CD4-positive, alpha-beta T cell treated with Interferon alpha-2 for 1 hour (primary cell): ENCODE data around the gene MICOS13.
A peak's percentile ranks its signal among the peaks of the same experiment; 100 is the strongest.
"Not testable (repeated sequence)": the region's sequence is repeated elsewhere in the genome, so short reads cannot be mapped to it uniquely, and the experiment has no call there.

Source experiments
- DNase-seq, 2 donors: peaks; one replicate each; pipeline ENCODE4 v3.0.0-alpha.2; 2020 to 2022

MICOS13 gene, protein sequence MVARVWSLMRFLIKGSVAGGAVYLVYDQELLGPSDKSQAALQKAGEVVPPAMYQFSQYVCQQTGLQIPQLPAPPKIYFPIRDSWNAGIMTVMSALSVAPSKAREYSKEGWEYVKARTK

DNA sequence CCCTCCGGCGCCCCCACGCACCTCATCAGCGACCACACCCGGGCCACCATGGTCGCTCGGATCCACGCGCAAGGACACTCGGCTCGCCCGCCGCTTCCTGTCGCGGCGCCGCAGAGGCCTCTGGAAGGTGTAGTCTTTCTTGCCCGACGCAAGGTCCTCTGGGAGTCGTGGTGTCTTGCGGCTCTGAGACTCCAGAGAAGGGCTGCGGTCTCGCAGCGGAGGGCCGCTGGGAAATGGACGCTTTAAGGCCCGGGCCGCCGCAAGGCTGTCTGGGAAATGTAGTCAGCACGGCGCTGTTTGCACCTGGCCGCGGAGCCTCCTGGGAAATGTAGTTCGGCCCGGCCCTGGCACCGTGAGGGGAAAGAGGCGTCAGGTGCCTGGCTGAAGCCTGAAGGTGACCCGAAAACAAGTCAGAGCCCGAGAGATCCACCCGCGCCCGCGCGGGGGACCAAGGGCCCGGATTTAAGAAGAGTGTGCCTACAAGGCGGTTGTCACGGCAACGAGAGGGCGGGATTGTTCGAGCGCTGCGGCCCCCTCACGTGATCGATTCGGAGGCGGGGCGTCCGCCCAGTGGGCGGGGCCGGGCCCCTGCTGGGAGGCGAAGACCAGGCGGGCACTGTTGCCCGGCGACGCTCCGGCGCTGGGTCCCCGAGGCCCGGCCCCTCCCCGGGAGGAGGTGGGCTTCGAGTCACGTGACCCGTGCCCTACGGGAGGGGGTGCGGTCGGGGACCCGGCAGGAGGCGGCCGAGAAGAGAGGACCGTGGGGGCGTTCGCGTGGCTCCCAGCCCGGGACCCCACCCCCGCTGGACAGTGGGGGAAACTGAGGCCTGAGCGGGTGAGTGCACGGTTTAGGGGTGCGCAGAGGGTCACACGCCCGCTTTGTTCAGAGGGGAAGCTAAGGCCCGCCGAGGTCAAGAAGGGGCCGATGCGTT is at the start of gene MICOS13, which contains the start of gene HSD11B1L:
TSS of gene MICOS13 (minus strand) at position 80 of the 932 bp plus-strand sequence. CDS start at position 50, 30 bp downstream.
TSS of gene HSD11B1L (plus strand) at position 591 of the 932 bp plus-strand sequence. CDS start 3,806 bp downstream, outside the sequence.
- peak; percentile 99 for DNase-seq

DNA sequence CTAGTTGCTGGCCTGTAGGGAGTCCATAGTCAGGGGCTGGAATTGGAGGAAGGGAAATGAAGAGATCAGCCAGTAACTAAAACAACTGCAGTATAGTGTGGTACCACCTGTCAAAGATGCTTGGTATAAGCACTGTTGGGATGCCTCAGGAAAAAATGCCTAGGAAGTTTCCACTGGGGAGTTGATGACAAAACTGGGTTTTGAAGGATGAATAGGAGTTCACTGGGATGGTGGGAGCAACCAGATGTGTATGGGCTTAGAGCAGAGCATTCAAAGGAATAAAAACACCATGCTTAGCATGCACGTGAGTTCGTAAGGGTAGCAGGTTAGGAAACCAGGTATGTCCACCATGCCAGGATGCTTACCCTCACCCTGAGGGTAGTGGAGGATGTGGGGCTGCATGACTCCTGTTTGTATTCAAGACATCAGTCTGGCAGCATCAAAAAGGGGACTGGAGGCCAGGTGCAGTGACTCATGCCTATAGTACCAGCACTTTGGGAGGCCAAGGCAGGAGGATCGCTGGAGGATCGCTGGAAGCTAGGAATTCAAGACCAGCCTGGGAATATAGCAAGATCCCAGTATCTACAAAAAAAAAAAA is 47.2 kb upstream of the MICOS13 start:
- DNase-seq = no peak

DNA sequence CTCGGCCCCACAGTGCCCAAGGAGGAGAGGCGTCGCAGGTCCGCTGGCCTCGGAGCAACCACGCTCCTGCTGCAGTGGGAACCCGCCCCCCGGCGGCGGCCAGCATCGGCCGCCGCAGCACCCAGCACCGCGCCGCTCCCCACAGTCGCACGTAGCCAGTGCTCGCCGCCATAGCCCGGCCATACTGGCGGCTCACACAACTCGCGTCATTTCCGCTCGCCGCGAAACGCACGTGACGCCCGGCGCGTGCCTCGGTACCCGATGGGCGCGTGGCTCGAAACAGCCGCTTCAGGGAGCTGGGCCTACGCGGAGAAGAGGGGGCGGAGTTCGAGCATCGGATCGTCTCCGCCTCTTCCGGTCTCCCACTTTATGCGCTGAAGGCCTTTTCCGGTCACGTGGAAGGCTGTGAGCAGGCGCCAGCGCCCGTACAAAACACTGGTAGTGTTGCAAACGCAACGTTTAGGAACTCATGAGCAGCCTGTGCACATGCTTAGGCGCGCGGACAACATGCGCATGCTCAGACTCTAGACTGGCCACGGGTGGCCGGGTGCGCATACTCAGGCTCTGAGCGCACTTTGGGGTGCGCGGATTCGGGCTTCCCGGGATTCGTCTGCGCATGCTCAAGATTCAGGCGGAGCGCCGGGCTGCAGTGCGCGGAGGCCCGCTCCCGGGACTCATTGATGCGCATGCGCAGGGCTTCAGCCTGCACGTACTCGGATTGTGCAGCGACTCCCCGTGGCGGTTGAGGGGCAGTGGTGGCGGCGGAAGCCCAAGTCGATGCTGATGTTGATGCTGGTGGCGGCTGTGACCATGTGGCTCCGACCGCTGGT is 39.9 kb upstream of the MICOS13 start, which contains the start of the genes CATSPERD and LONP1:
TSS of gene CATSPERD (plus strand) at position 677 of the 830 bp plus-strand sequence. CDS start at position 778, 101 bp downstream.
TSS of gene LONP1 (minus strand) at position 186 of the 830 bp plus-strand sequence. CDS start at position 172, 14 bp downstream.
- DNase-seq = peak; percentile 98

DNA sequence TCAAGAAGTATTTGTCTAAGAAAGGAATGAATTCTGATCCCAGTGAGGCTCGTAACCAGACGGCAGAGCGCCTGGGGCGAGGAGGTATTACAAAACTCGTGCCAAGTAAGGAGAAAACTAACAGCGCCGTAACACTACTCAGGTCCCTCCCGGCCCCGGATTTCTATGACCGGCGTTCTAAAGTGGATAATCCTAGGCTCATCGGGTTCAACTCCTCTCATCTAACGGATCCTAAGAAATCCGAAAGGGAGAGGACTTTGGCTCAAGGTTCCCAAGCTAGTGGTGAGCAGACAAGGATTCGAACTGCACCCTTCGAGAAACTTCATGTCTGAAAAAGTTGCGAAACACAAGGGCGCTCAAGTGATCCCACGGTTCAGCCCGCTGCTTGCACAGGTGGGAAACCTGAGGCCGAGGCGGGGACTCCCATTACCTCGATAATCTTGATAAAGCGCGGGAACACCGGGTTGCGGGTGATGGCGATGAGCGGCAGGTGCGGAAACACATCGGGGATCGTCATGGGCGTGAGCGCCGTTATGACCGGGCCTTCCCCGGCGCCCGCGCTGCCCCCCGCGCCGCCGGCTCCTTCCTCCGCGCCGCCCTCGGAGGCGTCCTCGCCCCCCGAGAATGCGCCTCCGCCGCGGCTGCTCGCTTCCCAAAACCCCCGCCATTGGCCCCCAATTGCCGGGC is 39.1 kb upstream of the MICOS13 start:
- peak in 1 of 2 donors; percentile 36 for DNase-seq

DNA sequence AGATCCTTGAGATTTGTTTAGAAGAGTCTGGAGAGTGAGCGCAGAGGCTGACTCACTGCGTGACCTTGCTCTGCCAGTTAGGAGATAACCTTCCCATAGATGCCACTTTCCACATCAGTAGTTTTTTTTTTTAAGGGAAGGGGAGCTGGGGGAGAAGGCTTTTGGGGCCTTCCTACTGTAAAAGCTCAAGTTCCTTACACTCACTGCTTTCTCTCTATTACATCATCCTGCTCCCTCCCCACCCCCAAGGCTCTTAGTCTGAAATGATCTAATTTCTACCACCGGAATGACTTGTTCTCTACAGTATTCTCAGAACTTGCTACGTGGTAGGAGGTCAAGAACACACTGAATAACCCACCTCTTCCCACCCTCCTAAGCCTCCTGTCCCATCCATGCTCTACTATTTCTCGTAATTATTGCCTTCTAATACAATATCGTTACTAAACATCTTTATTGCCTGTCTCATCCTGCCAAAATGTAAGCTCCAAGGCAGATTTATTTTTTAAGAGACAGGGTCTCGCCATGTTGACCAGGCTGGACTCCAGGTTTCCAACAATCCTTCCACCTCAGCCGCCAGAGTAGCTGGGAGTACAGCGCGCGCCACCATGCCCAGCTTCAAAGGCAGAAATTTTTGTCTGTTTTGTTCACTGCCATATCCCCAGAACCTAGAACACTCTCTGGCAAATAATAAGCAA is 38.4 kb upstream of the MICOS13 start:
- no peak for DNase-seq

DNA sequence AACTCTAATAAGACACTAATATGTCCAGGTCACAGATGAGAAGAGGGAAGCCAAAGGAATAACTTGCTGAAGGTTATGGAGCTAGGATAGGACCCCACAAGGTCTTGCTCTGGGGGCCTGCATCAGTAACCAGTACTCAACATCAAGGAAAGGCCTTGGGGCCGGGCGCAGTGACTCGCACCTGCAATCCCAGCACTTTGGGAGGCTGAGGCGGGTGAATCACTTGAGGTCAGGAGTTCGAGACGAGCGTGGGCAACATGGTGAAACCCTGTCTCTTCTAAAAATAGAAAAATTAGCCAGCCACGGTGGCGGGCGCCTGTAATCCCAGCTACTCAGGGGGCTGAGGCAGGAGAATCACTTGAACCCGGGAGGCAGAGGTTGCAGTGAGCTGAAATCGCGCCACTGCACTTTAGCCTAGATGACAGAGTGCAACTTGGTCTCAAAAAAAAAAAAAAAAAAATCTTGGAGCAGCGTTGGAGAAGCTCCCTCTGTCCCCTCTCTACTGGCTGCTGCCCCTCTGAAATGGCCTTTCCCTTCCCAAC is 37.8 kb upstream of the MICOS13 start:
- DNase-seq = no peak

DNA sequence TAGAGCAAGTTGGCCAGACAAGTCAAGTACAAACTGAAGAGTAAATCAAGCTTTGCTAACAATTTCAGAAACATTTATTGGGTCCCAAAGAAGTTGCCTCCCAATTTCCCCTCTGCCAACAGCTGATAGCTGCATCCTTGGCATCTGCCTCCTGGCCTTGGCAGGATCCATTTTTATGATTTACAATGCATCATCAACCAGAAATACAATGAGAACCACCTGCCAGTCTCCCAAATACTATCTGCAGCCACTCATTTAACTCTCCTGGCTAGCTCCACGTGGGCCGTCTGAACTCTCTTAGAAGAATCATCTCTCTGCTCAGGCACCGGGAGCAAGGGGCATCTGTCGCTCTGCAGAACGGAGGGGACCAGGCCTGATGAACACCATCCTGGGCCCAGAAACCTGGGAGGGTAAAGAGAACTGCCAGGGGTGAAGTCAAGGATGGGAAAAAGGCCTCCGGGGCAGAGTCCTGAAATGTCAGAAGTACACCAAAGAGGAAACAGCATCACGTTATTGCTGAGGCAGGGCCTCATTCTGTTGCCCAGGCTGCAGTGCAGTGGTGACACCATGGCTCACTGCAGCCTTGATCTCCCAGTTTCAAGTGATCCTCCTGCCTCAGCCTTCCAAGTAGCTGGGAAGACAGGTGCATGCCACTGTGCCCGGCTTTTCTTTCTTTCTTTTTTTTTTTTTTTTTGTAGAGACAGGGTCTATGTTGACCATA is 37.1 kb upstream of the MICOS13 start:
- no peak for DNase-seq

DNA sequence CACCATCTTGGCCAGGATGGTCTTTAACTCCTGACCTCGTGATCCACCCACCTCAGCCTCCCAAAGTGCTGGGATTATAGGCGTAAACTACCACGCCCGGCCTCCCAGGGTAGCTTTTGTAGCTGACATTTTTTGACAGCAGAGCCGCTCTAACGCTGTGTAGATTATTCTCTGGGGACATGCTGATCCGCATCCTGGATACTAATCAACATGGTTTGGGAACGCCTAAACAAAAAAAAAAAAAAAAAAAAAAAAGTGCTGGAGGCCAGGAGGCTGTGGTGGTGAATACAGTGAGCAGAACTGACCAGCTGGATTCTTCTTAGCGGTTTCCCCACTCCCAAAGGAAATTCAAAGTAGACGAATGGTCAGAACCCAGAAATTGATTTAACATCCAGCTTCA is 34.5 kb upstream of the MICOS13 start:
- DNase-seq = no peak

DNA sequence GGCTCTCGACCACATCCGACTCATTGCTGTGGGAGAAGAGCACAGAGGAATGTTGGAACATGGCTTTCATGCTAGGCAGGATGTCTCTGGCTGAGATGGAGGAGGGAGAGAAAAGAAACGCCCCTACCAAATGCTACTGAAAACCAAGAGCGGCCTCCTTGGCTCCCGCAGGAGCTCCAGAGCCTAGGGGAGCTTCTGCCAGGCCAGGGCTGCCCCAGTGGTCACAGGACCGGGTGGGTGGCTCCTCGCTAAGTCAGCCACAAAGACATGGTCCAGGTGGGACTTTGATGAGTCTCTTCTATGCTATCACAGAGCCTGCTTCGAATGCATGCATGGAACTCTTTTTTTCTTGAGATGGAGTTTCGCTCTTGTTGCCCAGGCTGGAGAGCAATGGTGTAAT is 32.9 kb upstream of the MICOS13 start:
- no peak for DNase-seq

DNA sequence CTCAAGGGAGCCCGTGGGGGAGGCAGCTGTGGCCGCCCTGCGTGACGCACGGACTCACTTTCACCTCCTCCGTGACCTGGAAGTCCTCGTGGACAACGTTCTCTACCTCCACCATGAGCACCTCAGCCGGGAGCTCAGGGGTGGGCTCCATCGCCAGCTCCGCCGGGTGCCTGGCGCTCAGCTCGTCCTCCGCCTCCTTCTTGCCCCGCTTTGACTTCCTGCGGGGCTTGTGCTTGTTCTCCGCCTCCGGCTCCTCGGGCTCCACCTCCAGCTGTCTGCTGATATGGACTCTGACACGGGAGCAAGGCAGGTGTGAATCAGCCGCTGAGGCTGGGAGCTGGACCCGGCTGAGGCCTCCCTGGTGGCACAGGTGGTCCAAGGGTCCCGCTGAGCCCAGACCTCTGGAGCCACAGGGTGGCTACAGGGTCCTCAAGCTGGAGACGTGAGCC is 31.4 kb upstream of the MICOS13 start:
- no peak for DNase-seq

DNA sequence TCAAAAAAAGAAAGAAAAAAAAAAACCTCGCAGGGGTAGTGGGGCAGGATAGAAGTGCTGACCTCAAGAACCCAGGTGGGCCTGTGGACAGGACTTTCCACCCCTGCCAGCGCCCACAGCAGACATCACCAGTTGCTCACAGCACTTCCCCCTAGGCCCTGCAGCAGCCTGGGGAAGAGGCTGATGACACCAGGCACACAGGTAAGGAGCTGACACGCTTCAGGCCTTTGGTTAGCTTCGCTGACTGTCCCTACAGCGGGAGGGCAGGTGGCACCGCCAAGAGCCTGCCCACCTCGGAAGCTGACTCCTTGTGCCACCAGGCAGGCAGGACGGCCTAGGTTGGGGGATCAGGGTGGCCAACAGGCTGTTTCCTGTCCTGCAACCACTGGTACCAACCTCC is 30.7 kb upstream of the MICOS13 start:
- no peak for DNase-seq

DNA sequence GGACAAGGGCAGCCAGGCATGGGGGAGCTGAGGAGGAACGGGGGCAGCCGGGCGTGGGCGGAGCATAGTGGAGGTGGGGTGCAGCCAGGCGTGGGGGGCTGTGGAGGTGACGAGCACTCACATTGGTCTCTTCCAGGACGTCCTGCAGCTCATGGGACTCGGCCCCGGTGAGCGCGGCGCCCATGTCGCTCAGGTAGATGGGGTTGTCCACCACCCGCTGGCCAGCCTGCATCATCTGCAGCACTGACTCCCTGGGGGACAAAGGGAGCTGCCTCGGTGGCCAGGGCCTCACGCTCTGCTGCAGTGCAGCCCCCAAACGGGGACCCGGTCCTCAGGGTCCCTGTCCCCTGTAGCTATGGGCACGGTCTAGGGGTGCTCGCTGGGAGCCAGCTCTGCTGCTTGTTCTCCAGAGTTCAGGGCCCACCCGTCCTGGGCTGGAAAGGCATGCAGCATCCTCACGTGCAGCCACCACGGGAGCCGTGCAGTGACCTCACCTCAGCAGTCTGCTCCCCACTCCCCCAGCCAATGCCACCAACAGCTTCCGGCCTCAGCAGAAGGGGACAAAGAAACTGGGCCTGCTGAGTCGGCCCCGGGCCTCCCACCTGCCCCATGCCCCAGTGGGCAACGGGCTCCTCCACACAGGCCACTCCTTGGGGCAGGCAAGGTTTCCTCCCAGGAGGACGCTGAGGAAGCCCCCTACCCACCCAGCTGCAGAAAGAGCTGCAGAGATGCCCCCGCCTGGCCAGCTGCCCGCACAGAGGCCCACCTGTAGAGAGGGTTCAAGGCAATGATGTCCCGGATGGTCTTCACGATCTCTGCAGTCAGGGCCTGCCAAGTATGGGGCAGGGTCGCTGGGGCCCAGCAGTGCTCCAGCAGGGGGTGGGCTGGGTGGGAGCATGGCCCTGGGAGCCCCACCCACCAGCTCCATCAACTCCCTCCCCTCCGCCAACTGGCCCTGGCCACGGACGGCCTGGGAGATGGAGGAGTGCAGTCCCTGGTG is 27.6 kb upstream of the MICOS13 start:
- DNase-seq = no peak

DNA sequence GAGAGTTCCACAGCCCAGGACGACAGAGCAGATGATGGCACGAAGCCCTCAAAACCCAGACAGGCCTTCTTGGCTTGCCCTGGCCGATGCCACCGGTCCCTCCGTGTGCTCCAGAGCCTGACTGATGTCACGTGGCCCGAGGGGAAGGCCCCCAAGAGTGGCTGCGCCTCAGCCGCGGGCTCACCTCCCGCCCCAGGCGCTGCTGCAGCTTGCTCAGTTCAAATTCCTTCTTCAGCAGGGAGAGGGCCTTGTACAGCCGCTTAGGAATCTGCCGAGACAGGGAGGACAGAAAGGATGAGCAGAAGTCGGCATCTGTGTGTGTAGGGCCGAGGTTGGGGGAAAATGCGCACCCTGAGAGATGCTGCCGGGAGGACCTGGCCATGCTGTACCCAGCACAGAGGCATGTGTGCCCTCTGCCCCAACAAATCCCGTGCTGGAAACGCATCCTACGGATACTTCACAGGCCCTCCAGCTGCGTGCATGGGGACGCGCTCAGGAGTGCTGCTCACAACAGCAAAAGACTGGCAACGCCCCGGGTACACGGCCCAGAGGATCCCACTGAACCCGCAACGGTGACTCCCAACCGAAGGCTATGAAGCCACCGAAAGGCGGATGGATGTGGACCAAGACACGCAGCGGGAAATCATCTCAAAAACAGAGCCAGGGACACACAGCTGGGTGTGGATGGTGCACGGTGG is 26.7 kb upstream of the MICOS13 start:
- no peak for DNase-seq

DNA sequence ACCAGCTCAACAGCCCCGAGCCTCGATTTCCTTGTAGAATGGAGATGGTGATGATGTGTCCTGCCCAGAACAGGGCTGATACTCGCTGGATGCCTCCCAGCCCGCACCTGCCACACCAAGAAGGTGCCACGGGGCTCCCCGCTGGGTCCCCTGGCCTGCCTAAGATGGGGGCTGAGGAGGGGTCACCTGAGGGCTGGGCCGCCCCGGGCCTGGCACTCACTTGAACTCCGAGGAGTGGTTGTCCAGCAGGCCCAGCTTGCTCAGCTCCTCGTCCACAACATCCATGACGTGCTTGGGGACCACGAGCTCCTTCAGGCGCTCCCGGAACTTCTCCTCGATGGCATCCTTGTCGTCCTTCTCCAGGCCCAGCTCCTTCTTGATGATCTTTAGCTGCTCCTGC is 25.2 kb upstream of the MICOS13 start:
- no peak for DNase-seq

DNA sequence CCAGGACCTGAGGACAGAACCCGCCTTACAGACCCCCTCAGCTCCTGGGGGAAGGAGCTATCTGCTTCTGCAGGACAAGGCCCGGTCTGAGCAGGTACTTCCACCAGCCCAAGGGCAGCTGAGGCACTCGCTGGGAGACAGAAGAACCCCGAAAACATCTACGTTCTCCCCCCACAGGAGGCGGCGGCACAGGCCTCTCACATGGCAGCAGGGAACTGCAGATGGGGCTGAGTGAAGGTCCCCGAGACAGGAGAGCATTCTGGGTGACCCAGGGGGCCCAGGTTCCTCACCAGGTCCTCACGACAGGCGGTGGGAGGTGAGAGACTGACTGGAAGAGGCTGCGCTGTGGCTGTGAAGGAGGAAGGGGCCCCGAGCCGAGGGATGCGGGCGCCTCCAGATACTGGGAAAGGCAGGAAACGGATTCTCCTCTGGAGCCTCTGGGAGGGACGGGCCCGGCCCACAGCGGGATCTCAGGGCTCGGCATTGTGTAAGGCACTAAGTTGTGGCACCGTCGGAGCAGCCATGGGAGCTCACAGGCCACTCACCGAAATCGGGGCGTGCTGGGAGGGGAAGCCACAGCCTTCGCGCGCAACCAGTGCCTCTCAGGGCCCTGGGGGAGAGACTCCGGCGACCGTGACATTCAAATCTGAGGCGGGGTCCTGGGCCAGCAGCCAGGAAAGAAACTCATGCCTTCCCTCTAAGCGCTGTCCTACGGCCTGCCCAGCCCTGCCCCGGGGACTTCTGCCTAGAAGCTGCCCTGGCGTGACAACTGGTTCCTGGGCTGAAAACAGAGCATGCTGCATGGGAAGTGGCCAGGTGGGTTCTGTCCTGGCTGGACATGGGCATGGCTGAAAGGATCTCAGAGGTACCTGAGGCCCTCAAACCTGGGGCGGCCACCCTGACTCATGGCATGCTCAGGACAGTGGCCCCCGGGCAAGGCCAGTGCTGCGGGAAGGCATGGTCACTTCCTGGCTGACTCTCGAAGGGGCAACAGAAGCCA is 23.8 kb upstream of the MICOS13 start:
- no peak for DNase-seq

DNA sequence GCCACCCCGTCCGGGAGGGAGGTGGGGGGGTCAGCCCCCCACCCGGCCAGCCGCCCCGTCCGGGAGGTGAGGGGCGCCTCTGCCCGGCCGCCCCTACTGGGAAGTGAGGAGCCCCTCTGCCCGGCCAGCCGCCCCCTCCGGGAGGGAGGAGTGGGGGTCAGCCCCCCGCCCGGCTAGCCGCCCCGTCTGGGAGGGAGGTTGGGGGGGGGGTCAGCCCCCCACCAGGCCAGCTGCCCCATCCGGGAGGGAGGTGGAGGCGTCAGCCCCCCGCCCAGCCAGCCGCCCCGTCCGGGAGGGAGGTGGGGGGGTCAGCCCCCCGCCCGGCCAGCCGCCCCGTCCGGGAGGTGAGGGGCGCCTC is 21.7 kb upstream of the MICOS13 start:
- not testable (repeated sequence) for DNase-seq
